Prostate gland (tissue), 2 donors: ENCODE results near the gene KITLG. TPM values are rescaled to one million over a fixed set of nuclear protein-coding genes. Genes with fewer than 3 reads are reported as not detected.
A peak's percentile ranks its signal among the peaks of the same experiment; 100 is the strongest.

Experiments
- DNase-seq: peaks from one replicate; pipeline ENCODE4 v3.0.0-alpha.2; 2019; ENCODE audit warnings: low spot score
- H3K27ac ChIP-seq, 2 donors: fragments of 200-600 bp; sonication (generic); 2 replicates each; pipeline ENCODE4 v1.5.1; 2017 to 2019
- H3K27me3 ChIP-seq: fragments of 200-600 bp; sonication (generic); replicated peaks from 2 replicates; pipeline ENCODE4 v1.5.1; 2019; ENCODE audit not compliant: insufficient read depth
- H3K36me3 ChIP-seq, 2 donors: fragments of 200-600 bp; sonication (generic); 1 replicate in 1 of 2; 2 replicates in 1 of 2; pipeline versions ENCODE4 v1.5.1 to v1.8.1; 2017 to 2019
- H3K4me1 ChIP-seq: fragments of 200-600 bp; sonication (generic); replicated peaks from 2 replicates; pipeline ENCODE4 v1.5.1; 2019
- H3K4me3 ChIP-seq, 2 donors: fragments of 200-600 bp; sonication (generic); 2 replicates each; pipeline ENCODE4 v1.5.1; 2017 to 2019
- H3K9me3 ChIP-seq: fragments of 200-600 bp; sonication (generic); 2 replicates; pipeline ENCODE4 v1.5.1; 2017
- POLR2A ChIP-seq: fragments of 450-650 bp; IDR thresholded peaks from one replicate; pipeline ENCODE4 v1.6.1; 2016; ENCODE audit warnings: antibody characterized with exemption, mild to moderate bottlenecking
- POLR2AphosphoS5 ChIP-seq: sonication (generic); formaldehyde crosslinking; IDR thresholded peaks from one replicate; pipeline ENCODE4 v1.6.1; 2017; ENCODE audit warnings: antibody characterized with exemption
- WGBS: methylation state at CpG from one replicate; pipeline ENCODE4 v1.1.5; 2018; 5-methylcytosine and 5-hydroxymethylcytosine counted together
- intact Hi-C: fragments of 100-400 bp; cut with DNase I; formaldehyde crosslinking; loops from one replicate; pipeline ENCODE4 v1.14.2; 2022
- total RNA-seq, 2 donors: library from RNA; depleted of rRNA; stranded (reverse); fragments of >200 nt; gene quantifications; one replicate each; pipeline ENCODE4 v1.1.0, GENCODE V29; 2016
- TF ChIP-seq, protein P1 (sequence below), 4 experiments: fragments of 200-600 bp in 2 of 4; fragments of 450-650 bp in 2 of 4; sonication (generic) in 2 of 4; IDR thresholded peaks; 1 replicate in 3 of 4; 2 replicates in 1 of 4; pipeline ENCODE4 v1.5.1; 2016 to 2019; ENCODE audit warnings: antibody characterized with exemption in 4 of 4, mild to moderate bottlenecking in 2 of 4, moderate library complexity in 2 of 4

KITLG gene
- total RNA-seq, 2 donors from 2014 or later, result 21.0 to 23.2 TPM

DNA sequence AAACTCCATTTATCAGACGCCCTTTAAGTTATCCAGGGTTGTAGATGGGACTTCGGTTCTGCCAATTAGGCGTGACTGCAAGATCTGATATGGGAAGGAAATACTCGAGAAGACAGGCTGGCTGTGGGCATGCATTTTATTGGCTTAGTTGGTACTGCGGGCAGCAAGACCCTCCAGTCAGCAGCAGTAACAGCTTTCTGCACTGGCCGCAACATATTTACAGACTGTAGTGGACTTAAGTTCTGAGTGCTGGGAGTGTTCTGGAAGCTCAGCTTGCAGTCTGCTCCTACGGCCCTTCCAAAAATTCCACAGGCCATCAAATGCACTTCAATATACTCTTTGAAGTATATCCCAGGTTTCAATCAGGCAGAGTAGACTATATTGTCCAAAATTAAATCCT lies 21.1 kb downstream of the KITLG start:
- intact Hi-C loops, result no loop called here
- Histone ChIP-seq H3K4me3 (no peak overlapping the region), H3K27ac (no peak overlapping the region)

DNA sequence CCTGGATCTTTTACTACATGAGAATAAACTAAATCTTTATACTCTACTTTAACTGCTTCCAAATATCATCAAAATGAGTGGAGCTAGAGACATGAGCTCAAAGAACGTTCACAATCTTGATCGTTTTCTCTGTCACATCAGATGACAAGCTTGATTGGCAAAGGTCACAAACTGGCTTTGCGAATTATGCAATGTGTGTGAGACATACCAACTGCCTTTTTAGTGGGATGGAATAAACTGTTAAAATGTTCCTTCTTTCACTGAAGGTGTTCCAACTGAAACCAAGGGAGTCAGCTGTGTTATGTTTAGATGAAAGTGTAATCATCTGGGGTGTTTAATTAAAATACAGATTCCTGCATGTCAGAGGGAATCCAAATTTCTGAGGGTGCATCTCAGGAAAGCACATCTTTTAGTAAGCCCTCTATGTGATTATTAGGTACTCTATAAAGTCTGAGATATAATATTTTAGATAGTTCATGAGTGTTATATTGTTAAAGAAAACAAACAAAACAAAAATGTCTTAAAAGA lies 21.9 kb downstream of the KITLG start:
- Histone ChIP-seq H3K27ac (no peak overlapping the region), H3K9me3 (no peaks in the 10 kb centered on the region), H3K27me3 (no peaks in the 10 kb centered on the region), H3K4me3 (no peak overlapping the region), H3K36me3 (no peaks in the 10 kb centered on the region), H3K4me1 (peaks cover 5% of the 10 kb centered on the region)
- TF ChIP-seq, protein P1, sequence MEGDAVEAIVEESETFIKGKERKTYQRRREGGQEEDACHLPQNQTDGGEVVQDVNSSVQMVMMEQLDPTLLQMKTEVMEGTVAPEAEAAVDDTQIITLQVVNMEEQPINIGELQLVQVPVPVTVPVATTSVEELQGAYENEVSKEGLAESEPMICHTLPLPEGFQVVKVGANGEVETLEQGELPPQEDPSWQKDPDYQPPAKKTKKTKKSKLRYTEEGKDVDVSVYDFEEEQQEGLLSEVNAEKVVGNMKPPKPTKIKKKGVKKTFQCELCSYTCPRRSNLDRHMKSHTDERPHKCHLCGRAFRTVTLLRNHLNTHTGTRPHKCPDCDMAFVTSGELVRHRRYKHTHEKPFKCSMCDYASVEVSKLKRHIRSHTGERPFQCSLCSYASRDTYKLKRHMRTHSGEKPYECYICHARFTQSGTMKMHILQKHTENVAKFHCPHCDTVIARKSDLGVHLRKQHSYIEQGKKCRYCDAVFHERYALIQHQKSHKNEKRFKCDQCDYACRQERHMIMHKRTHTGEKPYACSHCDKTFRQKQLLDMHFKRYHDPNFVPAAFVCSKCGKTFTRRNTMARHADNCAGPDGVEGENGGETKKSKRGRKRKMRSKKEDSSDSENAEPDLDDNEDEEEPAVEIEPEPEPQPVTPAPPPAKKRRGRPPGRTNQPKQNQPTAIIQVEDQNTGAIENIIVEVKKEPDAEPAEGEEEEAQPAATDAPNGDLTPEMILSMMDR (IDR thresholded peaks at IDR 0.05), result no peak
- TF ChIP-seq POLR2A (no peak), POLR2AphosphoS5 (no peak)
- intact Hi-C loops, result no loop called here
- WGBS, result 56% methylated on average over 3 of the region's 3 CpGs
- DNase-seq, result no peak

More for the DNA sequence above, 21.1 kb downstream of the KITLG start:
- Histone ChIP-seq H3K9me3 (no peaks in the 10 kb centered on the region), H3K36me3 (no peaks in the 10 kb centered on the region), H3K27me3 (no peaks in the 10 kb centered on the region), H3K4me1 (no peaks in the 10 kb centered on the region)
- 61% methylated on average over 7 of the region's 7 CpGs for WGBS
- TF ChIP-seq POLR2A (no peak), POLR2AphosphoS5 (no peak)
- TF ChIP-seq, protein P1 (IDR thresholded peaks at IDR 0.05), result no peak
- DNase-seq, result no peak

GRCh38 chr12:88556213-88556774 lies 24.0 kb downstream of the KITLG start:
- intact Hi-C loops, result no loop called here
- Histone ChIP-seq H3K9me3 (no peaks in the 10 kb centered on the region), H3K36me3 (no peaks in the 10 kb centered on the region), H3K27ac (no peak overlapping the region), H3K4me3 (no peak overlapping the region), H3K4me1 (peaks cover 5% of the 10 kb centered on the region), H3K27me3 (no peaks in the 10 kb centered on the region)
- no peak for DNase-seq
- TF ChIP-seq, protein P1 (IDR thresholded peaks at IDR 0.05), result no peak
- TF ChIP-seq POLR2AphosphoS5, result no peak
- TF ChIP-seq POLR2A, result no peak
- 75% methylated on average over 2 of the region's 2 CpGs for WGBS

- H3K36me3 ChIP-seq, result no peaks in the 10 kb centered on the region
- 11% methylated on average over 3 of the region's 3 CpGs for WGBS
- peak overlapping the region in 1 of 2 donors; percentile 26 for H3K27ac ChIP-seq
- no peak overlapping the region for H3K4me3 ChIP-seq
- no peaks in the 10 kb centered on the region for H3K27me3 ChIP-seq
- peak; percentile 73 for DNase-seq
- TF ChIP-seq POLR2AphosphoS5, result peak; percentile 60
- TF ChIP-seq, protein P1 (IDR thresholded peaks at IDR 0.05), result no peak
- H3K9me3 ChIP-seq, result no peaks in the 10 kb centered on the region
- intact Hi-C loops, result no loop called here
- peaks cover 5% of the 10 kb centered on the region for H3K4me1 ChIP-seq
Observed at GRCh38 chr12:88553941-88554658, 26.2 kb downstream of the KITLG start.
